T-cell (primary cell): ENCODE results near the gene FNBP1. TPM values are rescaled to one million over a fixed set of nuclear protein-coding genes. Genes with fewer than 3 reads are reported as not detected.
A peak's percentile ranks its signal among the peaks of the same experiment; 100 is the strongest.

Source experiments
- ATAC-seq, 4 experiments: fragments of 200-7000 bp in 3 of 4; fragments of 150-1000 bp in 1 of 4; cut with Tn5 transposase; replicated peaks in 1 of 4; 1 replicate in 3 of 4; 2 replicates in 1 of 4; pipeline ENCODE4 v1.10.0; 2021; ENCODE audit warnings: moderate library complexity in 3 of 4, mild to moderate bottlenecking in 2 of 4, moderate number of reproducible peaks in 1 of 4
- CTCF ChIA-PET, 2 donors: fragments of 300-600 bp; sonication (Branson Sonifier 250); formaldehyde crosslinking; loops; one replicate each; lab custom pipeline; 2022; ENCODE audit warnings: antibody characterized with exemption in 2 of 2; lab: Charles Lee
- POLR2A ChIA-PET, 2 donors: fragments of 300-600 bp; sonication (Branson Sonifier 250); formaldehyde crosslinking; loops; one replicate each; lab custom pipeline; 2022; ENCODE audit warnings: antibody characterized with exemption in 2 of 2; lab: Charles Lee
- DNase-seq, 35 experiments: peaks; one replicate each; pipeline versions ENCODE4 v3.0.0 to v3.0.0-alpha.2; 2013 to 2023
- H3K27ac ChIP-seq: one replicate; pipeline ENCODE4 v1.5.1; 2013; ENCODE audit warnings: low read length
- H3K27me3 ChIP-seq, 2 experiments: replicated peaks in 1 of 2; 1 replicate in 1 of 2; 2 replicates in 1 of 2; pipeline versions ENCODE4 v1.6.1 to v1.7.0; 2013; ENCODE audit warnings: low read length in 1 of 2, mixed read lengths in 1 of 2; ENCODE audit not compliant: control insufficient read depth in 2 of 2, insufficient read depth in 2 of 2; ENCODE audit errors: extremely low read depth in 1 of 2
- H3K36me3 ChIP-seq, 2 donors: 1 replicate in 1 of 2; 2 replicates in 1 of 2; pipeline versions ENCODE4 v1.6.1 to v1.7.0; 2013; ENCODE audit warnings: low read length in 1 of 2; ENCODE audit not compliant: control insufficient read depth in 2 of 2, insufficient read depth in 1 of 2; ENCODE audit errors: extremely low read depth in 1 of 2
- H3K4me1 ChIP-seq, 2 experiments: 1 replicate in 1 of 2; 2 replicates in 1 of 2; pipeline versions ENCODE4 v1.6.1 to v1.7.0; 2013; ENCODE audit warnings: low read length in 2 of 2, mixed read lengths in 1 of 2; ENCODE audit not compliant: insufficient read depth in 2 of 2, control insufficient read depth in 1 of 2; ENCODE audit errors: extremely low read depth in 1 of 2
- H3K4me3 ChIP-seq, 2 donors: 1 replicate in 1 of 2; 2 replicates in 1 of 2; pipeline versions ENCODE4 v1.5.1 to v1.7.0; 2013; ENCODE audit warnings: mild to moderate bottlenecking in 2 of 2, low read length in 1 of 2, moderate library complexity in 1 of 2; ENCODE audit not compliant: control insufficient read depth in 1 of 2; ENCODE audit errors: extremely low read depth in 1 of 2
- H3K9me3 ChIP-seq: 2 replicates; pipeline ENCODE4 v1.7.0; 2013
- H3K27ac Mint-ChIP-seq, 2 donors: one replicate each; pipeline ENCODE4 v1.8.0; 2020 to 2021; ENCODE audit warnings: mild to moderate bottlenecking in 2 of 2, mixed read lengths in 2 of 2
- H3K27me3 Mint-ChIP-seq, 2 donors: one replicate each; pipeline ENCODE4 v1.8.0; 2021 to 2022; ENCODE audit warnings: mixed read lengths in 2 of 2
- H3K36me3 Mint-ChIP-seq: one replicate; pipeline ENCODE4 v1.8.0; 2021; ENCODE audit warnings: mixed read lengths
- H3K4me1 Mint-ChIP-seq, 3 donors: one replicate each; pipeline ENCODE4 v1.8.0; 2020 to 2022; ENCODE audit warnings: mixed read lengths in 3 of 3, mild to moderate bottlenecking in 1 of 3
- H3K4me3 Mint-ChIP-seq, 3 donors: one replicate each; pipeline ENCODE4 v1.8.0; 2020 to 2022; ENCODE audit warnings: mild to moderate bottlenecking in 3 of 3, mixed read lengths in 3 of 3, moderate library complexity in 3 of 3
- H3K9me3 Mint-ChIP-seq, 3 donors: one replicate each; pipeline ENCODE4 v1.8.0; 2020 to 2022; ENCODE audit warnings: mixed read lengths in 3 of 3
- WGBS: methylation state at CpG from one replicate; pipeline ENCODE4 v1.1.5; 2013; ENCODE audit warnings: missing lambda C conversion rate; ENCODE audit not compliant: insufficient coverage; 5-methylcytosine and 5-hydroxymethylcytosine counted together
- total RNA-seq, 35 experiments: library from RNA in 6 of 35; stranded (reverse) in 6 of 35; fragments of 120-200 nt in 1 of 35; gene quantifications; one replicate each; pipeline versions ENCODE4 v1.2.1 to v1.2.4 and lab custom pipeline; 2013 to 2026

Gene FNBP1
- total RNA-seq, 5 donors from 2014 or later (not counting 1 experiment from before 2014, with no cell fraction given): 166 to 211 (median 182) TPM

DNA sequence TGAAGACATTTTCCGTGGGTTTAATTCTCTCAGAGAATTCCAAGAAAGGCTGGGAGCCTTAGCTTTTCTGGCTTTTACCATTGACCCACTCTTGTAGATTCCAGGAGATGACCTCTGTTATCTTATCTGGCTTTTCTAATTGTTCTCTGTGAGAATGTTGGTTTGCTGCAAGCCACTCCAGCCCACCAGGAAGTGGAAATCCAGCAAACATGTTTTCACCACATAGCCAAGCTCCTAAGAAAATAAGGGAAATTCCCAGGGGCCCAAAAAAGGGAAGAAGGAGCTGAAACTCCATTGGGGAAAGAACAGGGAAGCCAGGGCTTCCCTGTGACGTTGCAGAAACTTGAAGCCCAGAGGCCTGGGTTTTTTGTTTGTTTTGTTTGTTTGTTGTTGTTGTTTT, 30.4 kb upstream of the FNBP1 start:
- Histone ChIP-seq H3K9me3 (no peaks in the 10 kb centered on the region), H3K36me3 (peaks cover 0 to 24% of the 10 kb centered on the region in 2 donors), H3K27me3 (no peaks in the 10 kb centered on the region), H3K4me1 (peaks cover 4 to 6% of the 10 kb centered on the region in 2 experiments), H3K27ac (no peak overlapping the region), H3K4me3 (no peak overlapping the region)
- peaks cover 14% of the 10 kb centered on the region for H3K36me3 Mint-ChIP-seq
- peaks cover 16 to 32% (median 31%) of the 10 kb centered on the region in 3 donors for H3K4me1 Mint-ChIP-seq
- WGBS: no CpG with 5 or more reads among the region's 2 CpGs
- H3K27me3 Mint-ChIP-seq: no peaks in the 10 kb centered on the region
- H3K9me3 Mint-ChIP-seq: no peaks in the 10 kb centered on the region
- no peak overlapping the region for H3K4me3 Mint-ChIP-seq
- CTCF ChIA-PET: no interaction called here
- DNase-seq: no peak
- no peak overlapping the region for H3K27ac Mint-ChIP-seq
- no peak for ATAC-seq
- POLR2A ChIA-PET: interaction anchor here in 1 of 2 donors (0.6 kb wide), 1 partner anchor 114 kb away, joined by 4 read pairs; no protein-coding TSS in a partner anchor

GRCh38 chr9:130072515-130073235, 29.7 kb upstream of the FNBP1 start:
- Histone ChIP-seq H3K27ac (no peak overlapping the region), H3K4me3 (no peak overlapping the region), H3K27me3 (no peaks in the 10 kb centered on the region), H3K9me3 (no peaks in the 10 kb centered on the region), H3K4me1 (peaks cover 4 to 8% of the 10 kb centered on the region in 2 experiments), H3K36me3 (peaks cover 0 to 20% of the 10 kb centered on the region in 2 donors)
- H3K4me3 Mint-ChIP-seq: no peak overlapping the region
- ATAC-seq (no peak), DNase-seq (no peak)
- peaks cover 9% of the 10 kb centered on the region for H3K36me3 Mint-ChIP-seq
- CTCF ChIA-PET: interaction anchor here in 1 of 2 donors (0.6 kb wide), 1 partner anchor 161 kb away, joined by 12 read pairs; no protein-coding TSS in a partner anchor
- H3K27me3 Mint-ChIP-seq: no peaks in the 10 kb centered on the region
- no peak overlapping the region for H3K27ac Mint-ChIP-seq
- no peaks in the 10 kb centered on the region for H3K9me3 Mint-ChIP-seq
- peaks cover 16 to 37% (median 31%) of the 10 kb centered on the region in 3 donors for H3K4me1 Mint-ChIP-seq
- 89% methylated on average over 4 of the region's 9 CpGs for WGBS
- POLR2A ChIA-PET: no interaction called here

DNA sequence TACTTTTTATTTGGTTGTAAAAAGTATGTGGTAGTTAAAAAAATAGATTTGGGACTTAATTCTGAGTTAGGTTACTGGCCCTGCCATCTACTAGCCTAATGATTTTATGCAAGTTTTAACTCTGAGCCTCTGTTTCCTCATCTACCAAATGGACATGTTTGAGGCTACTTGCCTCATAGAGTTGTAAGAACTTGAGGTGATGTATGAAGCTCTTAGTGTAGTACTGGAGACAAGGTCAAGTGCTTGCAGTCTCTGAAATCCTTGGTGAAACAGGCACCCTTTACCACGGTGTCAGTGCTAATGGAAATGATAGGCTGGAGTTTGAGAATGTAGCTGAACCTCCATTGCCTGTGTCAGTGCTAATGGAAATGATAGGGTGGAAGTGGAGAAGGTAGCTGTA, 26.1 kb upstream of the FNBP1 start:
- DNase-seq (no peak), ATAC-seq (no peak)
- no peak overlapping the region for H3K4me3 Mint-ChIP-seq
- peaks cover 21 to 39% (median 34%) of the 10 kb centered on the region in 3 donors for H3K4me1 Mint-ChIP-seq
- CTCF ChIA-PET: interaction anchor here in 1 of 2 donors (0.6 kb wide), 1 partner anchor 156 kb away, joined by 3 read pairs; no protein-coding TSS in a partner anchor
- Histone ChIP-seq H3K36me3 (no peaks in the 10 kb centered on the region), H3K4me1 (peaks cover 6 to 8% of the 10 kb centered on the region in 2 experiments), H3K4me3 (no peak overlapping the region), H3K27me3 (no peaks in the 10 kb centered on the region), H3K9me3 (no peaks in the 10 kb centered on the region), H3K27ac (no peak overlapping the region)
- 100% methylated on average over 1 of the region's 1 CpG for WGBS
- POLR2A ChIA-PET: interaction anchor here in 1 of 2 donors (0.6 to 0.8 kb wide), 2 partner anchors 28 to 124 kb away, joined by 3 to 7 read pairs; no protein-coding TSS in a partner anchor
- no peaks in the 10 kb centered on the region for H3K27me3 Mint-ChIP-seq
- H3K27ac Mint-ChIP-seq: peak overlapping the region in 1 of 2 donors; percentile 84
- H3K36me3 Mint-ChIP-seq: peaks cover 4% of the 10 kb centered on the region
- H3K9me3 Mint-ChIP-seq: no peaks in the 10 kb centered on the region

GRCh38 chr9:130064621-130065020, 21.6 kb upstream of the FNBP1 start:
- Histone ChIP-seq H3K4me3 (no peak overlapping the region), H3K27me3 (no peaks in the 10 kb centered on the region), H3K36me3 (no peaks in the 10 kb centered on the region), H3K4me1 (peaks cover 8 to 10% of the 10 kb centered on the region in 2 experiments), H3K27ac (no peak overlapping the region), H3K9me3 (no peaks in the 10 kb centered on the region)
- Mint-ChIP-seq H3K36me3 (peaks cover 9% of the 10 kb centered on the region), H3K4me3 (no peak overlapping the region), H3K4me1 (peaks cover 25 to 46% (median 39%) of the 10 kb centered on the region in 3 donors), H3K27ac (no peak overlapping the region), H3K27me3 (no peaks in the 10 kb centered on the region), H3K9me3 (no peaks in the 10 kb centered on the region)
- no peak for DNase-seq
- ChIA-PET CTCF (interaction anchor here in 1 of 2 donors (0.6 kb wide), 2 partner anchors 35 to 157 kb away, joined by 3 to 4 read pairs; no protein-coding TSS in a partner anchor), POLR2A (no interaction called here)
- WGBS: 100% methylated on average over 3 of the region's 4 CpGs
- no peak for ATAC-seq

- Mint-ChIP-seq H3K27ac (no peak overlapping the region), H3K36me3 (peaks cover 16% of the 10 kb centered on the region), H3K4me1 (peaks cover 27 to 36% (median 33%) of the 10 kb centered on the region in 3 donors), H3K9me3 (no peaks in the 10 kb centered on the region), H3K4me3 (no peak overlapping the region), H3K27me3 (no peaks in the 10 kb centered on the region)
- H3K27ac ChIP-seq: no peak overlapping the region
- ATAC-seq (no peak), DNase-seq (no peak)
- H3K36me3 ChIP-seq: peaks cover 2 to 10% of the 10 kb centered on the region in 2 donors
- no CpG with 5 or more reads among the region's 2 CpGs for WGBS
- H3K9me3 ChIP-seq: no peaks in the 10 kb centered on the region
- ChIA-PET CTCF (no interaction called here), POLR2A (interaction anchor here in 1 of 2 donors (0.6 kb wide), 1 partner anchor 17 kb away, joined by 3 read pairs; no protein-coding TSS in a partner anchor)
- no peaks in the 10 kb centered on the region for H3K27me3 ChIP-seq
- H3K4me3 ChIP-seq: no peak overlapping the region
- peaks cover 0 to 6% of the 10 kb centered on the region in 2 experiments for H3K4me1 ChIP-seq
These were observed 19.8 kb upstream of the FNBP1 start for GRCh38 chr9:130062750-130063149.

DNA sequence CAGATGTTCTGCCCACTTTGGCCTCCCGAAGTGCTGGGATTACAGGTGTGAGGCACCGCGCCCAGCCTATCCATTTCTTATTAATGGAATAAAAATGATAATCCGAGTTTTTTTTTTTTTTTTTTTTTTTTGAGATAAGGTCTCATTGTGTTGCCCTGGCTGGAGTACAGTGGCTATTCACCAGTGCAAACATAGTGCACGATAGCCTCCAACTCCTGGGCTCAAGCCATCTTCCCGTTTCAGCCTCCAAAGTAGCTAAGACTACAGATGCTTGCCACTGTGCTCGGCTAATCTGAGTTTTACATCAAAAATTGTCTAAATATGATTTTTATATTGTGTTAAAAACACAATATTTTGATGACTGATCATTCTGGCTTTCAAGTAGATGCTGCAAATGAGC, 17.3 kb upstream of the FNBP1 start:
- ChIA-PET POLR2A (interaction anchor here in 1 of 2 donors (0.6 kb wide), 1 partner anchor 195 kb away, joined by 3 read pairs; no protein-coding TSS in a partner anchor), CTCF (no interaction called here)
- no CpG with 5 or more reads among the region's 7 CpGs for WGBS
- no peak overlapping the region for H3K27ac ChIP-seq
- Mint-ChIP-seq H3K27me3 (no peaks in the 10 kb centered on the region), H3K4me3 (no peak overlapping the region), H3K4me1 (peaks cover 27 to 31% (median 27%) of the 10 kb centered on the region in 3 donors), H3K9me3 (no peaks in the 10 kb centered on the region), H3K36me3 (peaks cover 16% of the 10 kb centered on the region), H3K27ac (no peak overlapping the region)
- no peak for ATAC-seq
- no peak for DNase-seq
- H3K9me3 ChIP-seq: no peaks in the 10 kb centered on the region
- H3K27me3 ChIP-seq: no peaks in the 10 kb centered on the region
- no peak overlapping the region for H3K4me3 ChIP-seq
- H3K36me3 ChIP-seq: peaks cover 2 to 10% of the 10 kb centered on the region in 2 donors
- H3K4me1 ChIP-seq: peaks cover 0 to 13% of the 10 kb centered on the region in 2 experiments
